H9 (cell line): ENCODE measurements around the gene PADI6. TPM values are rescaled to one million over a fixed set of nuclear protein-coding genes. Genes with fewer than 3 reads are reported as not detected.

Source experiments
- DNase-seq: peaks from one replicate; pipeline ENCODE4 v3.0.0-alpha.2; 2017
- H2AFZ ChIP-seq: one replicate; pipeline ENCODE4 v1.6.1; 2013; ENCODE audit warnings: mild to moderate bottlenecking, low read length, control low read depth, moderate library complexity
- H2AK5ac ChIP-seq: 2 replicates; pipeline ENCODE4 v1.6.1; 2013; ENCODE audit warnings: low read length, control low read depth, mixed read lengths; ENCODE audit not compliant: insufficient read length
- H2BK120ac ChIP-seq: one replicate; pipeline ENCODE4 v1.6.1; 2013; ENCODE audit warnings: low read depth, mild to moderate bottlenecking, low read length, control low read depth, inconsistent platforms; ENCODE audit not compliant: poor library complexity, severe bottlenecking
- H2BK12ac ChIP-seq: 2 replicates; pipeline ENCODE4 v1.6.1; 2013; ENCODE audit warnings: low read length, control low read depth, mixed read lengths, low read depth; ENCODE audit not compliant: insufficient read length
- H2BK15ac ChIP-seq: 2 replicates; pipeline ENCODE4 v1.6.1; 2013; ENCODE audit warnings: low read depth, low read length, control low read depth
- H2BK20ac ChIP-seq: one replicate; pipeline ENCODE4 v1.6.1; 2013; ENCODE audit warnings: low read depth, mild to moderate bottlenecking, low read length, control low read depth, inconsistent platforms; ENCODE audit not compliant: poor library complexity, severe bottlenecking
- H2BK5ac ChIP-seq: 2 replicates; pipeline ENCODE4 v1.6.1; 2013; ENCODE audit warnings: low read length, control low read depth, mixed read lengths; ENCODE audit not compliant: insufficient read length
- H3K14ac ChIP-seq: 2 replicates; pipeline ENCODE4 v1.6.1; 2013; ENCODE audit warnings: low read length, control low read depth; ENCODE audit not compliant: insufficient read depth
- H3K18ac ChIP-seq: 2 replicates; pipeline ENCODE4 v1.6.1; 2013; ENCODE audit warnings: low read depth, mild to moderate bottlenecking, mixed read lengths, low read length, control low read depth; ENCODE audit not compliant: insufficient read length
- H3K23ac ChIP-seq: 2 replicates; pipeline ENCODE4 v1.6.1; 2013; ENCODE audit warnings: low read length, control low read depth, mixed read lengths, low read depth; ENCODE audit not compliant: insufficient read length
- H3K23me2 ChIP-seq: 2 replicates; pipeline ENCODE4 v1.6.1; 2013; ENCODE audit warnings: low read depth, mild to moderate bottlenecking, mixed read lengths, low read length, control low read depth; ENCODE audit not compliant: insufficient read length, poor library complexity, severe bottlenecking
- H3K27ac ChIP-seq: 2 replicates; pipeline ENCODE4 v1.5.1; 2013; ENCODE audit warnings: low read length, control low read depth, mixed read lengths, low read depth; ENCODE audit not compliant: insufficient read length
- H3K27me3 ChIP-seq: 2 replicates; pipeline ENCODE4 v1.6.1; 2013; ENCODE audit warnings: low read length, control low read depth, inconsistent platforms; ENCODE audit not compliant: insufficient read depth
- H3K4ac ChIP-seq: 2 replicates; pipeline ENCODE4 v1.6.1; 2013; ENCODE audit warnings: low read depth, mild to moderate bottlenecking, control low read depth, inconsistent platforms, low read length, moderate library complexity
- H3K4me1 ChIP-seq: 2 replicates; pipeline ENCODE4 v1.6.1; 2013; ENCODE audit warnings: low read length, control low read depth, inconsistent platforms; ENCODE audit not compliant: insufficient read depth
- H3K4me2 ChIP-seq: 2 replicates; pipeline ENCODE4 v1.6.1; 2013; ENCODE audit warnings: low read length, control low read depth, mixed read lengths; ENCODE audit not compliant: insufficient read length, insufficient read depth
- H3K56ac ChIP-seq: 2 replicates; pipeline ENCODE4 v1.6.1; 2013; ENCODE audit warnings: low read depth, mild to moderate bottlenecking, mixed read lengths, low read length, control low read depth; ENCODE audit not compliant: insufficient read length
- H3K79me1 ChIP-seq: 2 replicates; pipeline ENCODE4 v1.6.1; 2013; ENCODE audit warnings: low read depth, mild to moderate bottlenecking, moderate library complexity, low read length, control low read depth, inconsistent platforms; ENCODE audit not compliant: insufficient read depth, poor library complexity, severe bottlenecking
- H3K79me2 ChIP-seq: 2 replicates; pipeline ENCODE4 v1.6.1; 2013; ENCODE audit warnings: low read length, control low read depth, inconsistent platforms; ENCODE audit not compliant: insufficient read depth
- H3K9ac ChIP-seq: 2 replicates; pipeline ENCODE4 v1.6.1; 2013; ENCODE audit warnings: low read length, control low read depth, mixed read lengths; ENCODE audit not compliant: insufficient read length; ENCODE audit errors: extremely low read depth
- H3K9me3 ChIP-seq: one replicate; pipeline ENCODE4 v1.6.1; 2013; ENCODE audit warnings: low read depth, low read length, inconsistent platforms; ENCODE audit not compliant: control insufficient read depth
- H3T11ph ChIP-seq: one replicate; pipeline ENCODE4 v1.6.1; 2013; ENCODE audit warnings: mild to moderate bottlenecking, low read length, control low read depth, inconsistent platforms
- H4K20me1 ChIP-seq: one replicate; pipeline ENCODE4 v1.6.1; 2013; ENCODE audit not compliant: control insufficient read depth, insufficient read length, insufficient read depth
- H4K5ac ChIP-seq: 2 replicates; pipeline ENCODE4 v1.6.1; 2013; ENCODE audit warnings: low read depth, mild to moderate bottlenecking, mixed read lengths, low read length, control low read depth; ENCODE audit not compliant: insufficient read length
- H4K8ac ChIP-seq: replicated peaks from 2 replicates; pipeline ENCODE4 v1.6.1; 2013; ENCODE audit warnings: low read length, control low read depth, mixed read lengths, low read depth; ENCODE audit not compliant: insufficient read length
- H4K91ac ChIP-seq: 2 replicates; pipeline ENCODE4 v1.6.1; 2013; ENCODE audit warnings: low read depth, mild to moderate bottlenecking, moderate library complexity, mixed read lengths, low read length, control low read depth; ENCODE audit not compliant: insufficient read length
- H3K27ac Mint-ChIP-seq, 3 experiments: 2 replicates in 2 of 3; 3 replicates in 1 of 3; pipeline ENCODE4 v1.8.0; 2020 to 2021; ENCODE audit warnings: mixed read lengths in 3 of 3, mild to moderate bottlenecking in 1 of 3, moderate library complexity in 1 of 3
- H3K27me3 Mint-ChIP-seq: 2 replicates; pipeline ENCODE4 v1.8.0; 2021; ENCODE audit warnings: low read depth, mild to moderate bottlenecking, moderate library complexity, mixed read lengths
- H3K36me3 Mint-ChIP-seq, 3 experiments: 2 replicates in 2 of 3; 3 replicates in 1 of 3; pipeline ENCODE4 v1.8.0; 2020 to 2021; ENCODE audit warnings: low read depth in 3 of 3, mixed read lengths in 3 of 3; ENCODE audit not compliant: insufficient read depth in 1 of 3
- H3K4me1 Mint-ChIP-seq, 2 experiments: 2 replicates each; pipeline ENCODE4 v1.8.0; 2020; ENCODE audit warnings: mixed read lengths in 2 of 2
- H3K4me3 Mint-ChIP-seq, 2 experiments: 2 replicates in 1 of 2; 3 replicates in 1 of 2; pipeline ENCODE4 v1.8.0; 2020 to 2021; ENCODE audit warnings: mild to moderate bottlenecking in 2 of 2, mixed read lengths in 2 of 2, moderate library complexity in 1 of 2
- H3K9me3 Mint-ChIP-seq, 2 experiments: 2 replicates in 1 of 2; 3 replicates in 1 of 2; pipeline ENCODE4 v1.8.0; 2020; ENCODE audit warnings: mild to moderate bottlenecking in 2 of 2, mixed read lengths in 2 of 2, moderate library complexity in 1 of 2
- CTCF ChIP-seq: fragments of 200-600 bp; sonication (generic); conservative IDR thresholded peaks from 3 replicates; pipeline ENCODE4 v1.8.0; 2021; ENCODE audit warnings: antibody characterized with exemption, mild to moderate bottlenecking
- WGBS: extraction: QIAGEN DNeasy Blood & Tissue Kit; methylation state at CpG from one replicate; pipeline ENCODE4 v1.1.7; 2013; ENCODE audit warnings: missing lambda C conversion rate, low lambda C conversion rate, mixed read lengths; ENCODE audit not compliant: insufficient read length; ENCODE audit errors: extremely low coverage; 5-methylcytosine and 5-hydroxymethylcytosine counted together
- total RNA-seq: library from RNA; stranded (reverse); gene quantifications from 2 replicates; pipeline ENCODE4 v1.2.1, GENCODE V29; 2021

The PADI6 gene
- total RNA-seq, 1 experiment from 2014 or later: not detected

GRCh38 chr1:17348593-17349234, 23.3 kb upstream of the PADI6 start:
- Histone ChIP-seq H2BK5ac (no peak overlapping the region), H2AFZ (no peak overlapping the region), H3K56ac (no peak overlapping the region), H3K79me1 (no peaks in the 10 kb centered on the region), H3K79me2 (no peaks in the 10 kb centered on the region), H3K9ac (no peak overlapping the region), H4K5ac (no peak overlapping the region), H4K20me1 (no peaks in the 10 kb centered on the region), H3K27me3 (no peaks in the 10 kb centered on the region), H2BK120ac (no peak overlapping the region), H4K91ac (no peak overlapping the region), H3K18ac (no peak overlapping the region), H3K23me2 (no peaks in the 10 kb centered on the region), H2AK5ac (no peak overlapping the region), H3K4me1 (no peaks in the 10 kb centered on the region), H3T11ph (no peak overlapping the region), H2BK12ac (no peak overlapping the region), H3K27ac (no peak overlapping the region), H3K14ac (no peak overlapping the region), H3K9me3 (no peaks in the 10 kb centered on the region), H2BK20ac (no peak overlapping the region), H3K4me2 (no peak overlapping the region), H2BK15ac (no peak overlapping the region), H3K23ac (no peak overlapping the region), H3K4ac (no peak overlapping the region), H4K8ac (no peak overlapping the region)
- WGBS: no CpG with 5 or more reads among the region's 14 CpGs
- no peak for DNase-seq
- H3K4me1 Mint-ChIP-seq: peaks cover 7 to 18% of the 10 kb centered on the region in 2 experiments
- H3K36me3 Mint-ChIP-seq: peaks cover 3 to 4% (median 4%) of the 10 kb centered on the region in 3 experiments; a peak in 6 of 7 replicates
- H3K4me3 Mint-ChIP-seq: no peak overlapping the region
- peaks cover 17% of the 10 kb centered on the region for H3K27me3 Mint-ChIP-seq
- H3K27ac Mint-ChIP-seq: no peak overlapping the region
- TF ChIP-seq CTCF: no peak
- H3K9me3 Mint-ChIP-seq: peaks cover 5 to 10% of the 10 kb centered on the region in 2 experiments
